Measurements from ENCODE around the gene DIAPH2. TPM values are rescaled to one million over a fixed set of nuclear protein-coding genes. Genes with fewer than 3 reads are reported as not detected.

Gene DIAPH2
- polyA plus RNA-seq, 1 experiment, result 10.6 TPM

DNA sequence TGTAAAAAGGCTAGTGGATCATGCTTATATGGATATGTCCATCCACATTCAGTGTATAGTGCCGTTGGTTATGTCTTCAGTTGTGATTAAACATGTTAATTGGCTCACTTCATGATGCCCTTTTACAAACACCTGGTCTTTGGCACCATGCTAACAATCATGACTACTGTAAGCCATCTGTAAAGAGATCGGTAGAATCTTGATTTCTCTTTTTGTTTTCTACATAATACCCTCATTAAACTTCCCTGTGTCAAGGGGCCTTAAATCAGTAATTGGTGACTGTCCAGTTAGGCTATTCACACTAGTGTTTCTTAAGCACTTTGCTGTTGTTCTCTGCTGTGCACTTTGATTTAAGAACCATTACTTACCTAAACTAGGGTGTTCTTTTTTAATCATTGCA lies 674.3 kb downstream of the DIAPH2 start:
- CTCF ChIA-PET, result no interaction called here
- Histone ChIP-seq H3K27ac (ENCODE audit: low read depth, low read length) (no peak overlapping the region), H3K9me3 (ENCODE audit: control insufficient read depth, insufficient read depth, low read length) (no peaks in the 10 kb centered on the region), H3K4me3 (ENCODE audit: low read depth, low read length) (no peak overlapping the region), H3K27me3 (ENCODE audit: control insufficient read depth, insufficient read depth, low read length) (no peaks in the 10 kb centered on the region)
- no peak for DNase-seq (ENCODE audit: low read depth, low spot score)
- POLR2A ChIA-PET, result no interaction called here
- TF ChIP-seq CTCF (IDR thresholded peaks at IDR 0.05; ENCODE audit: low read depth, low read length), result no peak

DNA sequence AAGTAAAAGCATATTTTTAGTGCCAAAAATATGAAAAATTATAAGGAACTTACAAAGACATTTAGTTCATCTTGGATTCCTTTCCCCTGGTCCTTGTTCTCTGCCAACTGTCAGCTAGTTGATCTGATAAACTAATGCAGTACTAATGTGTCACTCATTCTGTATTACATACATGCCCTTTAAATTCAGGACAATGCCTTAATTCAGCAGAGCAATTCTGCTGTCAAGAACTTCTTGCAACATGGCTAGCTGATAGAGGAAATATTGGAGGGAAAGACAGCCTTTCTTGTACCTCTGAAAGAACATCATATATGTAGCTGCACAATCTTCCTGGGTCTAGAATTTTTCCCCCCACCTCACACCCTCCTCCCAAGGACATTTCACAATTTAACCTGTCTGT lies 679.2 kb downstream of the DIAPH2 start:
- no peak for TF ChIP-seq CTCF (IDR thresholded peaks at IDR 0.05; ENCODE audit: low read depth, low read length)
- no peak overlapping the region for H3K27ac ChIP-seq (ENCODE audit: low read depth, low read length)
- ChIA-PET POLR2A (no interaction called here), CTCF (no interaction called here)
- no peaks in the 10 kb centered on the region for H3K9me3 ChIP-seq (ENCODE audit: control insufficient read depth, insufficient read depth, low read length)
- H3K27me3 ChIP-seq (ENCODE audit: control insufficient read depth, insufficient read depth, low read length), result no peaks in the 10 kb centered on the region
- H3K4me3 ChIP-seq (ENCODE audit: low read depth, low read length), result no peak overlapping the region
- no peak for DNase-seq (ENCODE audit: low read depth, low spot score)

DNA sequence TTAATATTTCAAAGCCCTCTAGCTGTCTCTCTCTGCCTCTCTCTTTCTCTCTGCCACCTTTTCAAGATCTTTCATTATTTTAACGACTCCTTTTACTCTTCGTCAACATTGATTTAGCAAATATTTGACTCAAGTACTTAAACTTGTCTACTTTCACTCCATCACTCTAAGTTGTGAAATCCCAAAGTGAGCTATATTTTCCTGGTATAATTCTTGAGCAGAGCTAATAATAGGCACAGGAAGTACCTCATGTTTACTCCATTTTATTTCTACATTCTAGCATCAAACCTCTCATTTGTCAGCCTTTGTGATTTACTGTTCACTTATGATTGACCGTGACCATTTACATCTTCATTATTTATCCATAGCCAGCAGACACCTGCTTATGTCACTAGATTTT lies 681.6 kb downstream of the DIAPH2 start:
- POLR2A ChIA-PET, result no interaction called here
- CTCF ChIA-PET, result no interaction called here
- H3K9me3 ChIP-seq (ENCODE audit: control insufficient read depth, insufficient read depth, low read length), result no peaks in the 10 kb centered on the region
- no peak for DNase-seq (ENCODE audit: low read depth, low spot score)
- H3K27me3 ChIP-seq (ENCODE audit: control insufficient read depth, insufficient read depth, low read length), result no peaks in the 10 kb centered on the region
- no peak for TF ChIP-seq CTCF (IDR thresholded peaks at IDR 0.05; ENCODE audit: low read depth, low read length)
- no peak overlapping the region for H3K4me3 ChIP-seq (ENCODE audit: low read depth, low read length)
- no peak overlapping the region for H3K27ac ChIP-seq (ENCODE audit: low read depth, low read length)

GRCh38 chrX:97367125-97367524 lies 682.5 kb downstream of the DIAPH2 start:
- Histone ChIP-seq H3K4me3 (ENCODE audit: low read depth, low read length) (no peak overlapping the region), H3K27ac (ENCODE audit: low read depth, low read length) (no peak overlapping the region), H3K27me3 (ENCODE audit: control insufficient read depth, insufficient read depth, low read length) (no peaks in the 10 kb centered on the region), H3K9me3 (ENCODE audit: control insufficient read depth, insufficient read depth, low read length) (no peaks in the 10 kb centered on the region)
- peak; percentile 8 for DNase-seq (ENCODE audit: low read depth, low spot score)
- ChIA-PET CTCF (no interaction called here), POLR2A (no interaction called here)
- TF ChIP-seq CTCF (IDR thresholded peaks at IDR 0.05; ENCODE audit: low read depth, low read length), result no peak

GRCh38 chrX:97369947-97370346 lies 685.3 kb downstream of the DIAPH2 start:
- POLR2A ChIA-PET, result no interaction called here
- H3K27ac ChIP-seq (ENCODE audit: low read depth, low read length), result no peak overlapping the region
- CTCF ChIA-PET, result no interaction called here
- no peak for TF ChIP-seq CTCF (IDR thresholded peaks at IDR 0.05; ENCODE audit: low read depth, low read length)
- H3K4me3 ChIP-seq (ENCODE audit: low read depth, low read length), result no peak overlapping the region
- no peaks in the 10 kb centered on the region for H3K9me3 ChIP-seq (ENCODE audit: control insufficient read depth, insufficient read depth, low read length)
- no peaks in the 10 kb centered on the region for H3K27me3 ChIP-seq (ENCODE audit: control insufficient read depth, insufficient read depth, low read length)
- DNase-seq (ENCODE audit: low read depth, low spot score), result no peak
